Stimulated activated CD8-positive, alpha-beta memory T cell treated with anti-CD3 and anti-CD28 coated beads, Interleukin-15, amount 100 ng/mL, for 24 hours (primary cell): ENCODE measurements around the gene TMEM59.
"Not testable (repeated sequence)": the region's sequence is repeated elsewhere in the genome, so short reads cannot be mapped to it uniquely, and the experiment has no call there.

ENCODE experiments used
- DNase-seq: peaks from one replicate; pipeline ENCODE4 v3.0.0-alpha.2; 2020; ENCODE audit warnings: low read depth

TMEM59 gene

DNA sequence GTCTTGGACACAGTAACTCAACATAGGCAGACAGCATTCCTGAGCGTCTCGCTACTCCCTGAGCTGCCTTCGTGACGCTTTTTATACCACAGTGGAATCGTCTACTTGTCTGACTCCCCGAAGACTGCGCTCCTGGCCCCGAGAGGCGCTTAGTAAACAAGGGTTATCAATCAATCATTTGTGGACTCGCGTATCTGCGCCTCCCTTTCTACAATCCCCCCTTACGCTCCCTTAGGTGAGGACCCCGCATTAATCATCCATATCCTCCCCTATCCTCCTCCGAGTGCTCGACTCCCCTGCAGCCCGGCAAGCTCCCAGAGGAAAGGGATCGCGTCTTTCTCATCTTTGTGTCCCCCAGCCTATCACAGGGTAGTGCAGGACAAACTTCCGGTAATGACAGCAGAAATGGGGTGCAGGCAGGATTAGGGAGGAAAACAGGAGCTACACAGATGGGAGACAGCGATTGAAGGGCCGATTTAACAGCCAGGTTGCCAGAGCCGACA is 522 bp downstream of the TMEM59 start:
- DNase-seq, result no peak

DNA sequence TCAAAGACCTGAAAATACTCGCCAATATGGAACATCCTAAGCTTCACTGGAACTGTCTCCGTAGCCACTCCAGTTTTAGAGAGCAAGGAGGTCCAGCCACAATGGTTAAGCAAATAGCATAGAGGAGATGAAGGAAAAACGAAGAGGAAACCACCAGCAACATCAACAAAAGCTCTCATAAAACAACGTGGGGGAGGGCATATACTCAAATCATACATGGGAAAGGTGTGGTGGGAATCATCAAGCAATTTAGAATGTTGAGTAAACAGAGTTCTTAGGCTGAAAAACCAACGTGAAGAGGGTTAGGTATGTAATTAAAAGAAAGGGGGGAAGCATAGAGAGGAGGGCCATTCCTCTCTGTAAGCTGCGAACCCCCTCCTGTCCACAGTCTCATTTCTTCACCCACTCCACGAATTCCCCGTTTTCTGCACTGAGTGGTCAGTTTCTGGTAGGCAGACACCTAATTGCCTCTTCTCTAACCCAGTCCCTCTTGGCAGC is 1.0 kb downstream of the TMEM59 start:
- DNase-seq, result no peak

GRCh38 chr1:54050435-54050834 is 2.6 kb downstream of the TMEM59 start:
- DNase-seq, result not testable (repeated sequence)

DNA sequence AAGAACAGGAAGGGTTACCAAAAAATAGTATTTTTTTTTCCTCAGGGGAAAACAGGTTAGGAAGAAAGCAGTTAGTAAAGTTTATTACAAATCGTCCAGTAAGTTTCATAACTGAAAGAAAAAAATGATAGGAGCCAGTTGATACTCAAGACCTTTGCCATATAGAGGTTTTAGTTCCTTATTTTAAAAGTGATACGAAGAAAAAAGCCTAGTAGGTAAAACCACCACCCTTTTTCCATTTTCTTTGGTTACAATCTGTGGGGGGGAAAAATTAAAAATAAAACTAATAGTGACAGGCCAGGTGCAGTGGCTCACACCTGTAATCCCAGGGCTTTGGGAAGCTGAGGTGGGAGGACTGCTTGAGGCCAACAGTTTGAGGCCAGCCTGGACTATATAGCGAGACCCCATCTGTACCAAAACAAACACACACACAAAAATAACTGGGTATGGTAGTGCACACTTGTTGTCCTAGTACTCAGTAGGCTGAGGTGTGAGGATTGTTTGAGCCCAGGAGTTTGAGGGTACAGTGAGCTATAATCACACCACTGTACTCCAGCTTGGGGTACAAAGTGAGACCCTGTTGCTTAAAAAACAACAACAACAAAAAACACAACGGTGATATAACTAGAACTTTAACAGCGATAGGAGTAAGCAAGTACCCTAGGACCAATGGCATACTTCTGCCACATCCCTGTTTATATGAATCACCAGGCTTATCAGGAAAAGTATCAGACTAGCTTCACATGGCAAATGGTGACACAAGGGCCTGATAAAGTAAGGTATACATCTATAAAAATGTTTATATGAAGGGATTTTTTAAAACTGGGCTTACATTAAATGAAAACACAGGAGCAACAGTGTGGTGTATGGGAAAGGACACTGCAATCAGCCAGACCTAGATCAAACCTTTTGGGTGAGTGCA is 5.4 kb downstream of the TMEM59 start:
- DNase-seq, result no peak

GRCh38 chr1:54046671-54047383 is 6.2 kb downstream of the TMEM59 start:
- DNase-seq, result no peak

GRCh38 chr1:54045496-54045895 is 7.5 kb downstream of the TMEM59 start:
- DNase-seq, result no peak

DNA sequence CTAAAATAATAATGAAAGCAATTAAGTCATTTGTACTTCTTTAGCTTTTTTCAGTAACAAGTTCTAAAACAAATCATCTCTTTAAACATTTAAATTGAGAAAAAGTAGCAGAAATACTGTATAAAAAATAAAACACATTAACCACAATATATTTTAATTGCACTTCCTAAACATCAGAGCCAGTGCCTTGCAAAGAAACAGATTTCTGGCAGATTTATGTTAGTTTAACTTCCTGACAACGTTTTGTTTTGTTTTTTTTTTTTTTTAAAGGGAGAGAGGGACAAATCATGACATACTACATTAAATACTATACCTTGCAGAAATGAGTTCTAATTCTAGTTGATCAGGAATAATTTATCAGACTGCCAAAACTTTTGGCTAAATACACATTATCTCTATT is 11.2 kb downstream of the TMEM59 start:
- no peak for DNase-seq

GRCh38 chr1:54037476-54037875 is 15.5 kb downstream of the TMEM59 start:
- DNase-seq, result no peak

DNA sequence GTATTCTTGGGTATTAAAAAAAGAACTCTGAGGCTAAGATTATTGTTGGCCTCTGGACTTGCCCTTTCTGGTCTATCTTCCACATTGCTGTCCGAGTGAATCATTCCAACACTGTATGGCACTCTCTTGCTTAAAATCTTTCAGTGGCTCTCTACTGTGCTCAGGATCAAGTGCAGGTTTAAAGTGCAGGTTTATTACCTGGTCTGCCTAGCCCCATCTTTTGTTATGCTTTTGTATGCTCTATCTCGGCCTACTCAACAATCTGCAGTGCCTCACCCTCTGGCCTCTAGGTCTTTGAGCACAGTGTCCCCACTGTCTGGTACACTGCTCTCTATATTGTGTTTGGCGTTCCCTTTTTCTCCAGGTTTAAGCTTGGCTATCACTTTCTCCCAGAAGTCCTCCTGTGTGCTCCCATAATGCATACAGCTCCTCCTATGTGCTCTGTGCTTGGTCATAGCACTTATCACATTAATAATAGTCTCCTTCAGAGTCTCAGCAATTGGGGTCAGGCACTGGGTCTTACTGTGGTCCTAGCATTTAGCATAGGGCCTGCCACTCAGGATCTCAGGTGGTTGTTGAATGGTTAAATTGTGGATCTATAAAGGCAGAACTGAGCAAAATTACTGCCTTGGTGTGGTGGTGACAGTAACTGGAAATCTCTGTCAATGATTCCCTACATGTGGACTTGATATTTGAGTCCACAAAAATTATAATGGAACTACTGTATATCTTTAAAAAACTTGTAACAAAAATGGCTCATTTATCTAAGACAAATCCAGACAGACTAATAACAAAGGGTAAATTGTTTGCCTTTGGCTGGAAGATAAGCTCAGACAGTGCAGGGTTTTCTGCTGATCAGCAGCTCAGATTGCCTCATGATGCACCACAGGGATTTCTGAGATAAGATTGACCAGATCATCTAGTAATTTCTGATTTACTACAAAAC is 24.4 kb downstream of the TMEM59 start:
- DNase-seq, result no peak

- DNase-seq, result no peak
These were observed 25.2 kb downstream of the TMEM59 start for GRCh38 chr1:54027848-54028247.

DNA sequence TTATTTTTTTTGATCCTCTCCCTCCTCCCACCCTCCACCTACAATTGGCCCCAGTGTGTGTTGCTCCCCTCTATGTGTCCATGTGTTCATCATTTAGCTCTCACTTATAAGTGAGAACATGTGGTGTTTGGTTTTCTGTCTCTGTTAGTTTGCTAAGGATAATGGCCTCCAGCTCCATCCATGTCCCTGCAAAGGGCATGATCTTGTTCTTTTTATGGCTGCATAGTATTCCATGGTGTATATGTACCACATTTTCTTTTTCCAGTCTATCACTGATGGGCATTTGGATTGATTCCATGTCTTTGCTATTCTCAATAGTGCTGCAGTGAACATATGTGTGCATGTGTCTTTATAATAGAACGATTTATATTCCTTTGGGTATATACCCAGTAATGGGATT is 28.2 kb downstream of the TMEM59 start:
- not testable (repeated sequence) for DNase-seq

DNA sequence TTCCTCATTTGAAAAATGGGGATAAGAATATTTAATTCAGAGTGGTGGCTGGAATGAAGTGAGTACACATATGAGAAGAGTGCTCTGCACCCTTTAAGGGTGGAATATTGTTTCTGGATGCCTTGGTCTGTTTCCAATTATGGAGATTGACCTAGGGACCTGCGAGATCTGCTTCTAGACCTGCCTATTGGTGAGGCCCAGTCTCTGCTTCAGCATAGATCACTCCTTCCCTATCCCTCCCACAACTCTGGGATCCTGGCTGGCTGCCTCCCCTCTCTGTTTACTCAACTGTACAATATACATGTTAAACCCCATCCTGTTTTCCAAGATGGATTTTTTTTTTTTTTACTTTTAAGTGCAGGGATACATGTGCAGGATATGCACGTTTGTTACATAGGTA is 28.6 kb downstream of the TMEM59 start:
- DNase-seq, result no peak

GRCh38 chr1:54019562-54020176 is 33.3 kb downstream of the TMEM59 start:
- not testable (repeated sequence) for DNase-seq

- DNase-seq, result no peak
These were observed 34.4 kb downstream of the TMEM59 start for GRCh38 chr1:54018635-54019034.

GRCh38 chr1:54017979-54018378 is 35.0 kb downstream of the TMEM59 start, which contains the start of gene LDLRAD1:
LDLRAD1 (minus strand) TSS chr1:54018186; CDS start chr1:54018112, 74 bp downstream.
- DNase-seq, result no peak

GRCh38 chr1:54016343-54017282 is 36.4 kb downstream of the TMEM59 start:
- DNase-seq, result no peak

DNA sequence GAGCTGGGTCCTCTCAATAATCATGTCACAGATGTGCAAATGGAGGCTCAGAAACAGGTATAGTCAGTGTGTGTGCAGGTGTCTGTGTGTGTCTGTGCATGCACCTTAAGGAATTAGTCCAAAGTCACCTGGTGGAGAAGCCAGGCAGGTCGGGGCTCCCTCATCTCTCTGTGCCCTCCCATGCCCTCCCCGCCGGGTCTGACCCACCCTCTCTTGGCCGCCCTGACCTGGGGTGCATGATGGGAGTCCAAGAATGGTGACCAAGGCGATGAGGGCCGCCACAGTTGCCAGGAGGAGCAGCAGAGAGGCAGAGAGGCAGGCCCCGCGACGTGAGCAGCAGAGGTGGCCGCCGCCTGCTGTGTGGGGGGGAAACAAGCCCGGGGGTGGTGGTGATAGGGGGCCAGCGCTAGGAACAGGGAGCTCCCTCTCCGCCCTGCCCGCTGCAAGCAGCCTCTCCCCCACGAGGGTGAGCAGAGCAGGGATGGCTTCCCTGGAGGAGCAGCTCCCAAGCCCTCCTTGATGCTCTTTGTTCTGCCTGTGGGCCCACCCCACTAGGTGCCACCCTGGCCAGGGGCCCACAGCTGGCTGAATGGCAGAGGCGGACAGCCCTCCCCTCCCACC is 38.9 kb downstream of the TMEM59 start:
- DNase-seq, result no peak

- no peak for DNase-seq
These were observed 39.5 kb downstream of the TMEM59 start for GRCh38 chr1:54013393-54014008.

DNA sequence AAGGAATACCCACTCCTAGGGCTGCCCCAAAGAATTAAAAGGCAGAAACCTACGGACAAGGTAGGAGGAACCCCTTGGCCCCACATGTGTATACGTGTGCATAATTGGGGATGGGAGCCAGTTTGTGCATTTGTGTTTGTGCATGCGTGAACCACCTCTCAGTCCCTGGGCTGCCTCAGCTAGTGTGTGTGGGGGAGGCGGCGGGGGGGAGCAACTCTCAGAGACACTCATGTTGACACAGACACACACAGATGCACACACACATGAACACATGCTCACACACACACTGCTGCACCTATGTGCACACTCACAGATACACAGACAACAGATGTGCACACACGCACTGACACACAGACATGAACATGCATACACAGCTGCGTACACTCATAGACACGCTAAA is 40.1 kb downstream of the TMEM59 start:
- no peak for DNase-seq
